ENCODE results near the gene ATP9A.

ATP9A gene

GRCh38 chr20:51703400-51704287 is 64.5 kb downstream of the ATP9A start:
- H3K9me3 ChIP-seq, result no peaks in the 10 kb centered on the region
- TF ChIP-seq, protein P1, sequence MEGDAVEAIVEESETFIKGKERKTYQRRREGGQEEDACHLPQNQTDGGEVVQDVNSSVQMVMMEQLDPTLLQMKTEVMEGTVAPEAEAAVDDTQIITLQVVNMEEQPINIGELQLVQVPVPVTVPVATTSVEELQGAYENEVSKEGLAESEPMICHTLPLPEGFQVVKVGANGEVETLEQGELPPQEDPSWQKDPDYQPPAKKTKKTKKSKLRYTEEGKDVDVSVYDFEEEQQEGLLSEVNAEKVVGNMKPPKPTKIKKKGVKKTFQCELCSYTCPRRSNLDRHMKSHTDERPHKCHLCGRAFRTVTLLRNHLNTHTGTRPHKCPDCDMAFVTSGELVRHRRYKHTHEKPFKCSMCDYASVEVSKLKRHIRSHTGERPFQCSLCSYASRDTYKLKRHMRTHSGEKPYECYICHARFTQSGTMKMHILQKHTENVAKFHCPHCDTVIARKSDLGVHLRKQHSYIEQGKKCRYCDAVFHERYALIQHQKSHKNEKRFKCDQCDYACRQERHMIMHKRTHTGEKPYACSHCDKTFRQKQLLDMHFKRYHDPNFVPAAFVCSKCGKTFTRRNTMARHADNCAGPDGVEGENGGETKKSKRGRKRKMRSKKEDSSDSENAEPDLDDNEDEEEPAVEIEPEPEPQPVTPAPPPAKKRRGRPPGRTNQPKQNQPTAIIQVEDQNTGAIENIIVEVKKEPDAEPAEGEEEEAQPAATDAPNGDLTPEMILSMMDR (IDR thresholded peaks at IDR 0.05; ENCODE audit: low read depth, low read length), result no peak
- H3K27me3 ChIP-seq, result no peaks in the 10 kb centered on the region
- H3K36me3 ChIP-seq, result no peaks in the 10 kb centered on the region
- DNase-seq, result no peak
- no peak overlapping the region for H3K4me3 ChIP-seq (ENCODE audit: low read depth, low read length)
- H3K4me1 ChIP-seq, result no peaks in the 10 kb centered on the region

- no peak for DNase-seq
- no peak overlapping the region for H3K4me3 ChIP-seq (ENCODE audit: low read depth, low read length)
- H3K4me1 ChIP-seq, result no peaks in the 10 kb centered on the region
Measured at GRCh38 chr20:51702556-51702955, 65.6 kb downstream of the ATP9A start.

DNA sequence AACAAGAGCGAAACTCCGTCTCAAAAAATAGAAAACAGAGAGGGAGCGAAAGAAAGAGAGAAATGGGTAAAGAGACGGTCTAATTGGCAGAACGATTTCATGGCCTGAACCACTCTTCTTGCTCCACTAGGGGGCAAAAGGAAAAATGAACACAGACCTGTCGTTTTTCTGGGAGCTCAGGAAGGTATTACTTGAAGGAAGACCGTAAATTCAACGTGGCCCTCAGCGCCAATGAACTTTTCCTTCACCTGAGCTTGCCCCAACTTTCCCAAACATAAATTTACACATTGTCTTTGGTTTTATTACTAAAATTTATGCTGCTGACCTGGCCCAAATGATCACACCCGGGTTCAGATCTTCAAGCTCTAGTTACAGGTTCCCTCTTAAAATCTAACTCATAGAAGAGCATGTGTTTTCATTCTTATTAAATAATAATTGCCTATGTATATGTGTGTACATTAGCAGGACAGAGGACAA is 67.3 kb downstream of the ATP9A start:
- TF ChIP-seq, protein P1 (IDR thresholded peaks at IDR 0.05; ENCODE audit: low read depth, low read length), result peak; percentile 88
- H3K36me3 ChIP-seq, result no peaks in the 10 kb centered on the region
- H3K4me1 ChIP-seq, result peaks cover 3% of the 10 kb centered on the region
- H3K27me3 ChIP-seq, result no peaks in the 10 kb centered on the region
- no peak overlapping the region for H3K4me3 ChIP-seq (ENCODE audit: low read depth, low read length)
- peak; percentile 31 for DNase-seq
- no peaks in the 10 kb centered on the region for H3K9me3 ChIP-seq

More at GRCh38 chr20:51702556-51702955, 65.6 kb downstream of the ATP9A start:
- TF ChIP-seq, protein P1 (IDR thresholded peaks at IDR 0.05; ENCODE audit: low read depth, low read length), result no peak
- H3K27me3 ChIP-seq, result no peaks in the 10 kb centered on the region
- no peaks in the 10 kb centered on the region for H3K9me3 ChIP-seq
- H3K36me3 ChIP-seq, result no peaks in the 10 kb centered on the region

DNA sequence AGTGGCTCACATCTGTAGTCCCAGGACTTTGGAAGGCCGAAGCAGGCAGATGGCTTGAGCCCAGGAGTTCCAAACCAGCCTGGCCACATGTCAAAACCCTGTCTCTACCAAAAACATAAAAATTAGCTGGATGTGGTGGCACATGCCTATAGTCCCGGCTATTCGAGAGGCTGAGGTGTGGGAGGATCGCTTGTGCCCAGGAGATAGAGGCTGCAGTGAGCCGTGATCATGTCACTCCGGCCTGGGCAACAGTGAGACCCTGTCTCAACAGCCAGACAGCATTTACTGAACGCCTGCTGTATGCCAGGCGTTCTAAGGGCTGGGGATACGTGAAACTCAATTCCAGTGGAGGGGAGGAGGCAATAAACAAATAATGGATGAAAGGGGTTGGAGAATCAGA is 69.9 kb downstream of the ATP9A start:
- H3K36me3 ChIP-seq, result no peaks in the 10 kb centered on the region
- TF ChIP-seq, protein P1 (IDR thresholded peaks at IDR 0.05; ENCODE audit: low read depth, low read length), result no peak
- H3K4me3 ChIP-seq (ENCODE audit: low read depth, low read length), result no peak overlapping the region
- H3K27me3 ChIP-seq, result no peaks in the 10 kb centered on the region
- no peaks in the 10 kb centered on the region for H3K9me3 ChIP-seq
- peaks cover 6% of the 10 kb centered on the region for H3K4me1 ChIP-seq
- DNase-seq, result no peak

GRCh38 chr20:51697096-51697826 is 70.9 kb downstream of the ATP9A start:
- no peak overlapping the region for H3K4me3 ChIP-seq (ENCODE audit: low read depth, low read length)
- H3K4me1 ChIP-seq, result peaks cover 6% of the 10 kb centered on the region
- H3K36me3 ChIP-seq, result no peaks in the 10 kb centered on the region
- H3K9me3 ChIP-seq, result no peaks in the 10 kb centered on the region
- no peaks in the 10 kb centered on the region for H3K27me3 ChIP-seq
- no peak for DNase-seq
- TF ChIP-seq, protein P1 (IDR thresholded peaks at IDR 0.05; ENCODE audit: low read depth, low read length), result no peak

All from BE2C (cell line).